Lower leg skin (tissue), 3 donors: ENCODE measurements around the gene GLI3.

Source experiments
- POLR2A ChIP-seq, 2 donors: fragments of 450-650 bp; IDR thresholded peaks; one replicate each; pipeline ENCODE4 v1.6.1; 2016 to 2017; ENCODE audit warnings: antibody characterized with exemption in 2 of 2, mild to moderate bottlenecking in 1 of 2, moderate library complexity in 1 of 2
- TF ChIP-seq, protein P1 (sequence below), 3 donors: fragments of 450-650 bp; IDR thresholded peaks; one replicate each; pipeline ENCODE4 v1.5.1; 2016; ENCODE audit warnings: antibody characterized with exemption in 3 of 3, mild to moderate bottlenecking in 3 of 3, moderate library complexity in 2 of 3

DNA sequence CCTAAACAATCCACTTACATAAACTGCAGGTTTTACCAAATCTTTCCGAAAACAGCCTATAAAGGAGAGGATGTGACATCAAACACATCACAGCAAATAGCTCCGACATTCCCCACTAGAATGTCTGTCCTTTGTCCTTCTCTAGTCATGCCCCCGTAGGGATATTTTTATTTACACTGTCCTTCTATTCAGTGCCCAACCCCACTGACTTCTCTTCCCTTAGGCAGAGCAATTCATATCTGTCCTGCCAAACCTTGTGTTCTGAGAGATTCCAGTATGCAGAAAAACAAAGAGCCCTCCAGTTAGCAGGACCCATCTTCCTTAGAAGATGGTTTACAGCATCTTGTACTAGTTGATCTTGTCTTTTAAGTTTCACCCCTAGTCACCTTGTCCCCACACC is 5.4 kb upstream of the GLI3 start:
- TF ChIP-seq, protein P1, sequence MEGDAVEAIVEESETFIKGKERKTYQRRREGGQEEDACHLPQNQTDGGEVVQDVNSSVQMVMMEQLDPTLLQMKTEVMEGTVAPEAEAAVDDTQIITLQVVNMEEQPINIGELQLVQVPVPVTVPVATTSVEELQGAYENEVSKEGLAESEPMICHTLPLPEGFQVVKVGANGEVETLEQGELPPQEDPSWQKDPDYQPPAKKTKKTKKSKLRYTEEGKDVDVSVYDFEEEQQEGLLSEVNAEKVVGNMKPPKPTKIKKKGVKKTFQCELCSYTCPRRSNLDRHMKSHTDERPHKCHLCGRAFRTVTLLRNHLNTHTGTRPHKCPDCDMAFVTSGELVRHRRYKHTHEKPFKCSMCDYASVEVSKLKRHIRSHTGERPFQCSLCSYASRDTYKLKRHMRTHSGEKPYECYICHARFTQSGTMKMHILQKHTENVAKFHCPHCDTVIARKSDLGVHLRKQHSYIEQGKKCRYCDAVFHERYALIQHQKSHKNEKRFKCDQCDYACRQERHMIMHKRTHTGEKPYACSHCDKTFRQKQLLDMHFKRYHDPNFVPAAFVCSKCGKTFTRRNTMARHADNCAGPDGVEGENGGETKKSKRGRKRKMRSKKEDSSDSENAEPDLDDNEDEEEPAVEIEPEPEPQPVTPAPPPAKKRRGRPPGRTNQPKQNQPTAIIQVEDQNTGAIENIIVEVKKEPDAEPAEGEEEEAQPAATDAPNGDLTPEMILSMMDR (IDR thresholded peaks at IDR 0.05), result no peak
- no peak for TF ChIP-seq POLR2A (IDR thresholded peaks at IDR 0.05)
